ENCODE measurements around the gene CACNA1H. TPM values are rescaled to one million over a fixed set of nuclear protein-coding genes. Genes with fewer than 3 reads are reported as not detected.

The CACNA1H gene
- total and polyA plus RNA-seq, 2 of the 8 experiments (the other 6 are each of a cell fraction or from before 2014, with no cell fraction given), result 14.0 to 28.7 TPM

GRCh38 chr16:1197237-1197866, 44.4 kb downstream of the CACNA1H start (continued):
- TF ChIP-seq, protein P1, sequence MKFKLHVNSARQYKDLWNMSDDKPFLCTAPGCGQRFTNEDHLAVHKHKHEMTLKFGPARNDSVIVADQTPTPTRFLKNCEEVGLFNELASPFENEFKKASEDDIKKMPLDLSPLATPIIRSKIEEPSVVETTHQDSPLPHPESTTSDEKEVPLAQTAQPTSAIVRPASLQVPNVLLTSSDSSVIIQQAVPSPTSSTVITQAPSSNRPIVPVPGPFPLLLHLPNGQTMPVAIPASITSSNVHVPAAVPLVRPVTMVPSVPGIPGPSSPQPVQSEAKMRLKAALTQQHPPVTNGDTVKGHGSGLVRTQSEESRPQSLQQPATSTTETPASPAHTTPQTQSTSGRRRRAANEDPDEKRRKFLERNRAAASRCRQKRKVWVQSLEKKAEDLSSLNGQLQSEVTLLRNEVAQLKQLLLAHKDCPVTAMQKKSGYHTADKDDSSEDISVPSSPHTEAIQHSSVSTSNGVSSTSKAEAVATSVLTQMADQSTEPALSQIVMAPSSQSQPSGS (IDR thresholded peaks at IDR 0.05; ENCODE audit: low read length), result no peak
- TF ChIP-seq KDM4A (IDR thresholded peaks at IDR 0.05; ENCODE audit: low read depth, low read length, severe bottlenecking) (no peak), BCL11A (IDR thresholded peaks at IDR 0.05; ENCODE audit: low read depth in 2 of 2, low read length in 2 of 2) (no peak), SIX5 (IDR thresholded peaks at IDR 0.05; ENCODE audit: low read depth, low read length) (no peak), NRF1 (IDR thresholded peaks at IDR 0.05; ENCODE audit: low read depth, low read length) (no peak), CBX5 (IDR thresholded peaks at IDR 0.05; ENCODE audit: low read depth, low read length) (no peak), TBP (IDR thresholded peaks at IDR 0.05; ENCODE audit: low read depth, low read length) (no peak)
